HG03175 (cell line): Measurements from ENCODE around the gene SDR39U1.

Experiments used
- ATAC-seq: cut with Tn5 transposase; IDR thresholded peaks from one replicate; pipeline ENCODE4 v1.9.1; 2021; ENCODE audit warnings: mild to moderate bottlenecking, moderate library complexity; ENCODE audit not compliant: unreplicated experiment

SDR39U1 gene

GRCh38 chr14:24392325-24393091, 50.1 kb downstream of the SDR39U1 start:
- no peak for ATAC-seq

- ATAC-seq = no peak
These were observed 51.7 kb downstream of the SDR39U1 start for GRCh38 chr14:24390701-24391468.
